Measurements from ENCODE around the gene MAPK8.

Gene MAPK8

DNA sequence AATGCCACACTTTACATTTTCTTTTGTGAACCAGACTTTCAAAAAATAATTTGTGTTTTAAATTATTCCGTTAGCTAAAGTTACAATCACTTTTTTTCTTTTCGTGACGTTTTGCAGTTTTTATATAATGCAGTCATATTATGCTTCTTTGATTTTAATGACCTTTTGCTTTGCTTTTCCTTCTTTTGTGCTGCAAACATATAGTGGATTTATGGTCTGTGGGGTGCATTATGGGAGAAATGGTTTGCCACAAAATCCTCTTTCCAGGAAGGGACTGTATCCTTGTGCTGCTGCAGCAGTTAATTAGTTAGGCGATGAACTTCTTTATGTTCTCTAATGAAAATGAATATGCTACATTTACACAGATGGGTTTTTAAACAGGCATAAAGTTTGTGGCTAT lies 117.4 kb downstream of the MAPK8 start:
- no peak for DNase-seq

DNA sequence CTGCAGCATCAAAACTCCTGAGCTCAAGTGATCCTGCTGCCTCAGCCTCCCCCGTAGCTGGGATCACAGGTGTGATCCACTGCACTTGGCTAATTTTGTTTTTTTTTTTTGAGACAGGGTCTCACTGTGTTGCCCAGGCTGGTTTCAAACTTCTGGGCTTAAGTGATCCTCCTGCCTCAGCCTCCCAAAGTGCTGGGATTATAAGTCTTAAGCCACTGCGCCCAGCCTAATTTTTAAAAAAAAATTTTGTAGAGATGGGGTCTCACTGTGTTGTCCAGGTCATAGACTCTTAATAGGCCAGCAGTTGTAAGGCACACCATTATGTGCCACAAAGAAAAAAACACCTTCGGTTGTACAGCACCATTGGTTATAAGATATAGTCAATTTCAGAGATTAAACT lies 122.4 kb downstream of the MAPK8 start:
- DNase-seq = no peak

DNA sequence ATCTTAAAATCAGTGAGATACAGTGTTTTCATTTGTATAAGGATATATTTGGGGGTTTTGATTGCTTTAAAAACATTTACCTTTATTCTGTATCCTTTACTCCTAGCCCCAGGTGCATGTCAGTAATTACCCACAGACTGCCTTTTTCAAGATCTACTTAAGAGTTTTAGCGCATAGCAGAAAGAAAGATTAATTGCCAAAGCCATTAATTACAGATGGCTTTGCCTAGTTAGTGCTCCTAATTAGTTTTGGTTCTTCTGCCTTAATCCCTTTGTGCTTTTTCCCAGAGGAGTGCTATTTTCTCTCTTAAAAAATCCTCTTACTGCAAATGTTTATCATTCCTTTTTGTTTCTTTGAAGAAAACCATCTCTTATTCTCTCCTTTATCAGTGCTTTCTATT lies 122.8 kb downstream of the MAPK8 start:
- DNase-seq = no peak

DNA sequence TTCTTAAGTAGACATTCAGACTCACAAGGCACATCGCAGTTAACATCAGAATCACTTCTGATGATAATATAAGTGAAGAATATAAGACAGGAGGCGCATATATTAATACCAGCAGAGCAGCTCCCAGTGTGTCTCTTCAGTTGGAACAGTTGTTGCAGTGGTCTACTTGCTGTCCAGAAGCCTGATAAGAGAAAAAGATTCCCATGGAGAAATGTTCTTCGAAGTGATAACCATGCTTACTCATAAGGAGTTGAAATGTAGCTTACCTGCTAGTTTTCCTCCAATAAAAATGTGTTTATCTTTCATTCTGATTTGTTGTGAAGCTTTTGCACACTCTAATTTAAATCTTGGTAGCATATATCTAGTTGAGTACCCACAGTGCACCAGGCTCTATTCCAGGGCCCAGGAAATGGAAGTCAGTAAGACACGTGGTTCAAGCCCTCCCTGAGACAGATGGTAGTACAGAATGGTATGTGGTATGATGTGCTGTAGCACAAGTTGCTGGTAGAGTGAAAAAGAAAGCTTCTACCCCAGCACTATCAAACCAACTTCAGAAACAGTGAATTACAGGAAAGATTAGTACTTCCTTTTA lies 124.0 kb downstream of the MAPK8 start:
- DNase-seq = no peak

DNA sequence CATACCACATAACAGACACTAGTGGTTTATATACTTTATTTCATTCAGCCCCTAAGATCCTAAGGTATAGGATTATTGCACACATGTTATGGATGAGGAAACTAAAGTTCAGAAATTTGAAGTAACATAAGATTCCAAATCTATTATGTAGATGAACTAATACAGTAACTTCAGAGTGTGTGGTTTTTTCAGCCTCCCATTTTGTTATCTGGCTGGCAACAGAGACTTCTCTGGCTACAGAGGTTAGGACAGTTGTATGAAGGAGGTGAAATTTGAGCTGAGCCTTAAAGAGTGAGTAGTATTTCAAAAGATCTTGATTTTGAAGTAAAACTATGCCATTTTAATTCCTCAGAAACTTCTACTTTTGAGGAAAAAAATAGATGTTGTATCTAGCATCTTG lies 125.4 kb downstream of the MAPK8 start:
- DNase-seq = no peak

DNA sequence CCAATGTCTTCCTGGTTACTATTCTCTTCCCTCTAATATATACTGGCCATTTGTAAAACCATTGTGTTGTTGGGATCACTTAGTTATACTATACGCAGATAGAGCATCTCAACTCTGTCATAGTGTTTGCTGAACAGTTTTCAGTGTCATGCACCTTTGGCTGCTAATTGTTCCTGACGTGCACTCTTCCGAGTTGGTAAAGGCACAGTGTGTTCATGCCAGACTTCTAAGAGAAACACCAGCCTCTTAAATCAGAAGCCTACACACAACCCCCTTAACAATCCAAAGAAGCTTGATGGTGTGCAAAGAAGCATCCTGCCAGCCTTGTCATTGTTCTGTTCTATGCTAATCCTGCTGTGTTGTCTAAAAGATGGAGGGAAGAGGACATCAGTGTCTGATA lies 131.1 kb downstream of the MAPK8 start:
- DNase-seq = no peak

DNA sequence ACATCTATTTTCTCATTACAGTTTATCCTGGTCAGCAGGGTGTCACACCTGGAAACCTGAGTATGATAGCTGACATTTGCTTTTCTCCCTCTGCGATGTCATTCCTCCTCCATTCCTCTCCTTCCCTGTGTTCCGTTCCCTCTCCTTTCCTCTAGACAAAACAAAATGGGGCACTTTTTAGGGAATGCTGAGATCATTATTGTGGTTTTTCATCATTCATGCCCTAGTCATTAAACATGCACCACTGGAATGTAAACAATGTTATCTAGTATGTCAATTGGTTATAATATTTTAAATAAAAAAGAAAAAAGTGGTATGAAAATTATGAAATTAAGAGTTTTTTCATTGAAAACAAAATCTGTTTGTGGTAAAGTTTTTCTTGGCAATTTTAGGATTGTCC lies 132.6 kb downstream of the MAPK8 start:
- no peak for DNase-seq

DNA sequence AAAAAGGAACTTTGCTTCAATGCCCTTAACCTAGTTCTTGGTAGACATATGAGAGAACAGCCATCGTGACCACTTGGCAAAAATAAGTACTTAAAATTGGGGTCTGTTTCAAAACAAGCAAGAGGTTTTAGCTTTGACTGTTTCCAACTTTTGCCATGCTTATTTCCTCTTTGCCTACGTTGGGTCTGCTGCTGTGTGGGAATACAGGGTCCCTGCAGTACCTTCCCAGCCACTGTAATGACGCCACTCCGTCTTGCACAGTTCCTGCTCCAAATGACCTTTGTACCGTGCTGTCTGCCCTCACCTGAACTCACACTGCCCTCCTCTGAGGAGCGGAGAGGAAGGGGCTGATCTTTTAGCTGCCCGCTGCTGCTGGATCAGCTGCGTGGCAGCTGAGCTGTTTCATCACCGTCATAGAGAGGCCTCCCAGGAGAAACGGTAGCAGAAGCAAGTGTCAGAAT lies 133.1 kb downstream of the MAPK8 start:
- no peak for DNase-seq

DNA sequence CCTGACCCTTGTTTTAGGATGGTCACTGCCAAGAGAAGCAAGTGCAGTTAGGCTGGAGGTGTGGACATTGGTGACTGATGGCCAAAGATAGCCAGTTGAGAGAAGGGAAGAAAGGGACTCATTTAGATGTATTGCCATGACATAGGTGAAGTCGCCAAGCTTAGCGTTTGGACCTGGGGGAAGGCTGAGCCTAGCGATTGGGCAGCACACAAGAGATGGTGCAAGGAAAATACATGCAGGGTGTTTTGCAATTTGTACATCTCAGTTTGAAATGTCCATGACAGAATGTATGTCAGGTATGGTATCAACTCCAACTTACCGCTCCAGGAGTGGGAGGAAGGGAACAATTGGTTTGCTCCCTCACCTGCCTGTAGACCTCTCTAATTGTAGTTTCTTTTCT lies 134.3 kb downstream of the MAPK8 start:
- no peak for DNase-seq

DNA sequence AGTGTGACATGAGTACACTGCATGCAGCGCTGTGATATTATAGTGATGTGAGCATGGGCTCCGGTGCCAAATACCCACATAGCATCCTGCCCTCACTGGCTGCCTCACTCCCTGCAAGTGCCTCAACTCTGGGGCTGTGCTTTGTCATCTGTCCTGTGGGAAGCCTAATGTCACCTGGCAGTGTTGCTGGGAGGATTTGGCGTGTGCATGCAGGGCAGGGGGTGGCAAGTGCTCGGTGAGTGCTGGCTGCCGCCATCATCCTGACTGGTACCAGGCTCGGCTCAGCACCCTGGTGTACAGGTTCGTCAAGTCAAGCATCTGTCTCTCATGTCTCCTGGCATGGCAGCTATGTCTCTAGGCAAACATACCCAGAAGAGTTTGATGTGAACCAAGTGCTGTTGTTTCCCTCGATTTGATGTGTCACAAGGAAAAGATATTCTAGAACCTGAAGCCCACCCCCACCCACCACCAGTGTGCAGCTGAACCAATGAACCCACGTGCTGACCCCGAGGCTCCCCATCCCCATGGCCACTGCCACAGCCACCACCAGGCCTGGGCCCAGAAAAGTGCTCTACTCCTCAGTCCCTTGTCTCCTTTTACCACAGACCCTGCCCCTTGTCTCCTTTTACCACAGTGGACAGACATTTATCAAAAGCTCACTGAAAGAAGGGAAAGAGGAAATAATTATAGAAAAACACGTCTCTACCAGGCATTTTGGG lies 135.8 kb downstream of the MAPK8 start:
- no peak for DNase-seq

DNA sequence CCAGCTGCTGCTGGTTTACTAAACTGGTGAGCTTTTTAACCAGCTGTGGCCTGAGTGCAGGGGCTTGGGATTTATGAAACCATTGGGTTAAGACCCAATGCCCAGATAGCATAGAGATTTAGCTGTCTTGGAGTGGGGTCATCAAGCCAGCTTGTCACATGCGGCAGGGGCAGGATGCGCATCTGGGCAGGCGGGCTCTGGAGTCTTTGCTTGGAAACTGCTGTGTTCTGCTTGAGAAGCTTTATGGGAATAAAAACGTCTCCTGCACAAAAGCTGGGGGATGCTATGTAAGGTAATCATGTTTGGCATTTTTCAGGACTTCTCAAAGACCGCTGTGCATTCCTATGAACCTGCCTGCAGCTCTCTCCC lies 136.3 kb downstream of the MAPK8 start:
- DNase-seq = no peak

DNA sequence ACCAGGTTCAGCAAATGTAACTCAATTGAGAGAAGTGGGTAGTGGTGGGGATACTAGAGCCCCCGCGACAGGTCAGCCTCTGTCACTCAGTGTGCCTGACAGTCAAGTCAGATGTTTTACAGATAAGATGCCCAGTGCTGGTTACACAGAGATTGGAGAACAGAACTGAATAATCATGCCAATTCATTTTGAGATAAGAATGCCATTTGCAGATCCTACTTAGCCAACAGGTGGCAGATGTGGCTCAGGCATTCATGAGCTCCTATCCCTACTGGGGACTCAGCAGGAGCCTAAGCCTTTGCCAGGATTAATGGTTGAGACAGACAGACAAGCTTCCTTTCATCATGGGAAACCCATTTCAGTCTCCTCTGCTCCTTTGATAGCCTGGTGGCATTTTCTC lies 137.8 kb downstream of the MAPK8 start:
- no peak for DNase-seq

DNA sequence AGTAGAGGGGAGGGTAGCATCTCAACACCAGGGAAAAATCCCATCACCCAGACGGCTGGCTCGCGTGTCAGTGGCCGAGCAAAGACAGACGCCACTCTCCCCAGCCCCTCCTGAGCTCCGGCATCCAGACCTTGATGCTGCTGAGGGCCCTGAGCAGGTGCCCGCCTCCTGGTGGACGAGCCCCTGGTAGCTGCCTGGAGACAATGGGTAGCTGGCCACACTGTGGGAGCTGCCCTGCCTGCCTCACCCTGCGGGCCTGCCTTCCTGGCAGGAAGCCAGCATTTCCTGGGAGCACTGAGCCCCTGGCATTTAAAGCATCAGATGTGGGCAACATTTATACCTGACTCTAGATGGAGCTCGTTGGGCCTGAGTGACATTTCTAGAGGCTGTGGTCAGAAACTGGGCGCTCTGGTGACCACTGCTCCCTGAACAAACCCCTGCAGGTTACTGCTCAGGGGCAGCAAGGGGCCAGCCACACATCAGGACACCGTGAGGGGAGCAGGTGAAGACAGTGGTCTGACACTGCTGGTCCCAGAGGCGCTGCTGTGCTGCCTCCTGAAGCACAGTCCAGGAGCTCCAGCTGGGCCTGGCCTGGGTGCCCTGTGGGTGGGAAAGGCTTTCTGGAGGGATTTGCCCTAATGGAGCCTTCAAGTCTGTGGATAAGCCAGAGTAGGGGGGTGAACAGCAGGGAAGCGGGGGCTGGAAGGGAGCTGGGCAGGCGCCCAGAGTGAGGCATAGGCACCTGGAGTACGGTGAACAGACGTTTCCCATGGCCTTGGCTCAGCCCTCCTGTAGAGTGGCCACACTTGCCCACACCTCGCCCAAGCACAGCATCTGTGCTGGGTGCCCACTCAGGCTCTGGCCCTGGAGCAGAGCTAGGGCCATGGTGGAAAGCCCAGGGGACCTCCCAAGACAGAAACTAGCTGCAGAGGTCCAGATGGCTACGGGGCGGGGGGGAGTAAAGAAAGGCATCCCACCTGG lies 138.7 kb downstream of the MAPK8 start:
- DNase-seq = no peak

DNA sequence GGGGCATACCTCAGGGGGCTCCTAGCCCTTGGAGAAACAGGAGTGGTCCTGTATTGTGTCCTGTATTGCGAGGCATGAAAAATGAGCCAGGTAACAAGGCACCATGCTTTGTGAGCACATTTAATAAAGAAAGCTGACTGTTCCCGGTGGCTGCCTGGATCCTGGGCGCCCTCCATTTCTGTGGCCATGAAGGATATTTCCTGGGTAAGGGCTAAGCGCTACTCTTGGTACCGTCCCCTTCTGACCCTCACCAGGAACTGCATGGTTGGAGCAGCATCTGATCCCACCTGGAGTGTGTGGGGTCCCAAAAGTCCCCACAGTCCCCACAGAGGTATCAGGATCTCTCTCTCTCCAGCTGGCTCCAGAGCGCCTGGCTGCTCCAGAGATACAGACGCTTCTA lies 139.5 kb downstream of the MAPK8 start:
- DNase-seq = no peak

DNA sequence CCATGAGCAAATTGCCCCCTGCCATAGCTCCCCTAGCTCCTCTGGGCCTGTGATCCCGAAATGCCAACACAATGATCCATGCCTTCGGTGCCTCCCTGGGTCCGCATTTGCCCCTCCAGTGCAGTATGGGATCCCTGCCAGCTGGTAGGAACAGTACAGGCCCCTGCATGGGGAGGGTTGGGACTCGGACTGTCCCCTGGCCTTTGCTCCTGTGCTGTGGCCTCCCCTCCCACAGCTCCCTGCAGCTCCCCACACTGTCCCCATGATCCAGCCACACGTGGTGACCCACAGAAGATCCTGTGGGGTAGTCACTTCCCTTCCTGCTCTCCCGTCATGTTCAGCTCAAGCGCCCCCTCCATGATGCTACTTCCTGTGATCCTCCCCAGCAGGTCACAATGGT lies 140.3 kb downstream of the MAPK8 start:
- DNase-seq = no peak

DNA sequence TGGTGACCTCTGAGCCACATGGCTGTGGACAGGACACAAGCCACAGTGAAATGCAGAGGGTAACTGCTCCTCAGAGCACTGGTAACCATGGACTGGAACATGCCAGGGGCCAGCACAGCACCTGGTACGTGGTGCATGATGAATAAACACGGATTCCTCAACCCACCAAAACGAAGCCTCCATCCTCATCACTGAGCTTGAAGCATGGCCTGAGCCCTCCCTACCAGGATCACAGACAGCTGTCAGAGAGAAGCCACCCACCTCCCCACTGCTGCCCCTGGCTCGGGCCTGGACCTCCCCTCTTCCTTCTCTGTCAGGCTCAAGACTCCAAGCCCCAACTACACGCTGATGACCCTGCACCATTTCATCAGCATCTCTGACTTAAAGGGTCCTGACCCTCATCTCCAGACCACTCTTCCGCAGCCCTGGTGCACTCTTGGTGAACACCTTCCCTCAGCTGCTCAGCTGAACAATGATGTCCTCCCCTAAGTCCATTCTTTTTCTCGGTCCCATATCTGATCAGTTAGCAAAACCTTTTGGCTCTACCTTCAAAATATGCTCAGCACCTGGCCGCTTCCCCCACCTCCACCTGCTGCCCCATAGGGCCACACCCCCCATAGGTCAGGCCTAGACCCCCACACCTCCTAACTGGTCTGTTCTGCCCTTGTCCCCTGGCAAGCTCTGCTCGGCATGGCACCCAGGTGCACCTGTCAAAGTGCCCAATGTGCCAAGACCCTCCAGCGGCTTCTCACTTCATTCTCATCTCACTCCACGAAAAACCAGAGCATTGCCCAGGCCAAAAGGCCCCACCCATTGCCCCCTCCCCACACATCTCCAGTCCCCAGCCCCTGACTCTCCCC lies 141.1 kb downstream of the MAPK8 start:
- no peak for DNase-seq

DNA sequence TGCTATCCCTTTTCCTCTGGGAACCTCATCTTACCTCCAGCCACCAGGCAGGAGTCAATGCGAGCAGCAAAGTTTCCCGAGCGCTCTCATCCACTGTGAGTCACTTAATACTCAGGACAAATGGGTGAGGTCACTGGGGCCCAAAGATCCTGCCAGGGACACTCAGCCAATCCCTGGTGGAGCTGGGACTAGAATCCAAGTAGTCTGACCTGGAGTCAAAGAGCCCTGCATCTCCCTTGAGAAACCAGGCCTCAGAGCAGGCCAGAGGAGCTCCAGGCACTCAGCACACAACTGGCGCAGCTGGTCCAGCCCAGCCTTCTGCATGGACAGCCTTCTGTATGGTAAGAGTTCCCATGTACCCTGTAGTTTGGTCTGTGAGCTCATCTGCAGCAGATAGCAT lies 142.3 kb downstream of the MAPK8 start:
- no peak for DNase-seq

DNA sequence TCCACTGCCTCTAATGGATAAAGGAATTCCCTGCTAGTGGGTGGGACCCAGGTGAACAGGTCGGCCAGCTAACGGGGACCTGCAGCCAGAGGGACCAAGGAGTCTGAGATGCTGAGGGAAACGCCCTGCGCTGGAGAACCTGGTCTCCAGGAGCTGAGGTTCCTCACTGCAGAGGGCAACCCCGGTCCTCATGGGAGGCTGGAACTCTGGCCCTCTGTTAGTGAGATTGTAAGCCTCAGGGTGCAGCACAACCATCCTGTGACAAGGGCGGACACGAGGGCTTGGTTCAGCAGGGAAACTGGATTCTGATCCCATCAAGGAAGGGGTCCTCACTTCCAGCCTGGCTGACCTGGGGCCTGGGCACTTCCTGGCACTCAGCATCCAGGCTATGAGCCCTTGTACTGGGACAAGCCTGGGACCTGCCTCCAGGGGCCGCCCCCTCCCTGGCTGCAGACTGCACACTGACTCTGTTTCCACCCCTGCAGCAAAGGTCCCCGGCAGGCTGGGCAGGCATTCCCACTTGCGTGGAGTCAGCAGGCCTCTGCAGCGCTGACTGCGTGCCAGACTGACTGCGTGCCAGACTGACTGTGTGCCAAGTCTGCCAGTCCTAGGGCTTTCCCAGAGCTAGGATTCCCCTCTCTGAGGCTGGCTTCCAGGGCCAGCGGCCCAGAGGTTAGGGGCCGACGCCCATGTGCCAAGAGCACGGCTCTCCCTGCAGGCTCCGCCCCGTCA lies 143.2 kb downstream of the MAPK8 start:
- peak in 1 of 2 experiments; percentile 6 for DNase-seq

DNA sequence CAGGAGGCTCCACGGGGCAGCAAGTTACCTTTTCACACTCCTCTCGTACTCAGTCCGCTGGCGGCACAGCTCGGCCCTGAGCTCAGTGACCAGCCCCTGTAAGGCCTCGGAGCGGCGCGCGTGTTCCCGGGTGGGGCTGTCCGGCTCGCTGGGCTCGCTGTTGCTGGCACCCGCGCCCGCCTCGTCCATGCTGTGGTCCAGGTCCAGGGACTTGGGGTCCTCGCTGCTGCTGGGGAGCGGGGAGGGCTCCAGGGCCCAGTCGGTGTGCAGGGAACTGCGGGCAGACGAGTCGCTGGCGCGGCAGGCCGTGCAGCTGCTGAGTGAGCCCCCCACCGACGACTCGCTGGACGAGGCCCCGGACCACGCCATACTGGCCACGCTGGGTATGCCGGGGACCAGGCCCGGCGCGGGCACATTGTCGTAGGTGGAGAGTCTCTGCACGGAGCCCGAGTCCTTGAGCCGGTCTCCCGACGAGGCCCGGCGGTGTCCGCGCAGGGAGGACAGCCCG lies 143.8 kb downstream of the MAPK8 start:
- DNase-seq = no peak

DNA sequence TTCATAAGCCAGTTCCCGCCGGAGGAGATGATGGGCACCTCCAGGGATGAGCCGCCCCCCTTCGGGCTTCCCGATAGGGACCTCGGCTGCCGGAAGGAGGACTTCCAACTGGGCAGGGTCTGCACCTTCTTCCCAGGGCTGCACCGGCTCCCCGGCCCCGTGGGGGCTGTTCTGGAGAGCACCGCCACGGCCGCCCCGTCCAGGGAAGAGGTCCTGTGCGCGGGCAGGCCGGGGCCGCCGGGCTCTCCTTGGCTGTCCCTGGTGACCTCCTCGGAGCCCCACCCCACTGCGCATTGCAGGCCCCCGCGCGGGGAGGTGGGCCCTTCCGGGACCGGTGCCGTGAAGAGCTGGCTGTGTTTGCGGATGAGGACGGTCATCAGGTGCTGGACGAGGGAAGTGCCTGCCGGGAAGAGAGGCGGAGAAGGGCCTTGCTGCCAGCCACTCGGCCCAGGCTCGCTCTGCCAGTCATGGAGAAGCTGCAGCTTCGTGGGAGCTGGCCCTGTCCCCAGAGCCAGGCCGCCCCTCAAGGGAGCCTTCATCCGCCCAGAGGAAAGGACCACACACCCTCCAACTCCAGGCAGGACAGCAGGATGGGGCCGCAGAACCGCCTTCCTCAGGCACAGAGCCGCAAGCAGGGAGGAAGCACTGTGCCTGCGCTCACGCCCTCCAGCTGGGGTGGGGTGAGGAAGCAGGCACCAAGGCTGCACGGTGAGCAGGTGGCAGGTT lies 144.4 kb downstream of the MAPK8 start:
- DNase-seq = no peak

All from cerebellar nuclear complex (tissue), 1 donor.